OCI-LY7 (cell line): ENCODE measurements around the gene C5orf15. TPM values are rescaled to one million over a fixed set of nuclear protein-coding genes. Genes with fewer than 3 reads are reported as not detected.
A peak's percentile ranks its signal among the peaks of the same experiment; 100 is the strongest.

Experiments
- BruUV-seq: library from RNA; stranded (reverse); fragments of 400-500 nt; replicated peaks from 2 replicates; lab custom pipeline; 2021; lab: Mats Ljungman, UMichigan
- CTCF ChIA-PET: fragments of 300-600 bp; sonication (Branson Sonifier 250); formaldehyde crosslinking; loops from one replicate; lab custom pipeline; 2022; ENCODE audit warnings: antibody characterized with exemption; ENCODE audit not compliant: unreplicated experiment; lab: Charles Lee
- POLR2A ChIA-PET: fragments of 300-600 bp; sonication (Branson Sonifier 250); formaldehyde crosslinking; loops from one replicate; lab custom pipeline; 2022; ENCODE audit warnings: antibody characterized with exemption; lab: Charles Lee
- DNase-seq: peaks from one replicate; pipeline ENCODE4 v3.0.0-alpha.2; 2015; ENCODE audit warnings: low spot score
- H2AFZ ChIP-seq: fragments of 200-600 bp; sonication (generic), shearing (Covaris generic); 2 replicates; pipeline ENCODE4 v1.6.1; 2014; ENCODE audit warnings: mild to moderate bottlenecking, antibody characterized with exemption, low read length, moderate library complexity
- H3K27ac ChIP-seq: fragments of 200-600 bp; sonication (generic); 2 replicates; pipeline ENCODE4 v1.5.1; 2014; ENCODE audit warnings: mixed run types, low read depth, mild to moderate bottlenecking, moderate library complexity, low read length, inconsistent platforms; ENCODE audit not compliant: poor library complexity, severe bottlenecking
- H3K36me3 ChIP-seq: fragments of 200-600 bp; sonication (generic); 2 replicates; pipeline ENCODE4 v1.6.1; 2014; ENCODE audit warnings: mild to moderate bottlenecking, antibody characterized with exemption, low read length, moderate library complexity, mixed read lengths; ENCODE audit not compliant: insufficient read depth
- H3K4me1 ChIP-seq: fragments of 200-600 bp; sonication (generic); 2 replicates; pipeline ENCODE4 v1.5.1; 2014; ENCODE audit warnings: mild to moderate bottlenecking, low read length; ENCODE audit not compliant: insufficient read depth, poor library complexity, severe bottlenecking
- H3K4me2 ChIP-seq: fragments of 200-600 bp; sonication (generic); 2 replicates; pipeline ENCODE4 v1.6.1; 2014; ENCODE audit warnings: mild to moderate bottlenecking, low read length
- H3K4me3 ChIP-seq: fragments of 200-600 bp; sonication (generic); 2 replicates; pipeline ENCODE4 v1.5.1; 2014; ENCODE audit warnings: mild to moderate bottlenecking, low read depth, low read length; ENCODE audit not compliant: poor library complexity, severe bottlenecking
- H3K79me2 ChIP-seq: fragments of 200-600 bp; sonication (generic); 2 replicates; pipeline ENCODE4 v1.6.1; 2016; ENCODE audit warnings: low read depth, mild to moderate bottlenecking, low read length, moderate library complexity, mixed read lengths; ENCODE audit not compliant: insufficient read depth
- H3K9me2 ChIP-seq: fragments of 200-600 bp; sonication (generic); 2 replicates; pipeline ENCODE4 v1.6.1; 2016; ENCODE audit warnings: mild to moderate bottlenecking, low read length, mixed read lengths; ENCODE audit not compliant: insufficient read depth
- H3K9me3 ChIP-seq: fragments of 200-600 bp; sonication (generic); 2 replicates; pipeline ENCODE4 v1.6.1; 2014; ENCODE audit warnings: mild to moderate bottlenecking, mixed run types, low read length, mixed read lengths
- H4K20me1 ChIP-seq: fragments of 200-600 bp; sonication (generic); 2 replicates; pipeline ENCODE4 v1.6.1; 2014; ENCODE audit warnings: mild to moderate bottlenecking, antibody characterized with exemption, low read length, moderate library complexity, mixed read lengths; ENCODE audit not compliant: insufficient read depth
- CTCF ChIP-seq: fragments of 200-600 bp; sonication (generic); conservative IDR thresholded peaks from 2 replicates; pipeline ENCODE4 v1.5.1; 2014; ENCODE audit warnings: mild to moderate bottlenecking, antibody characterized with exemption, low read length, moderate library complexity, mixed read lengths
- EZH2phosphoT487 ChIP-seq: fragments of 200-600 bp; sonication (generic); IDR thresholded peaks from 2 replicates; pipeline ENCODE4 v1.6.1; 2018; ENCODE audit warnings: low read depth, borderline replicate concordance, mild to moderate bottlenecking, mixed run types, antibody characterized with exemption, low read length, moderate library complexity, mixed read lengths
- intact Hi-C: fragments of 100-400 bp; cut with micrococcal nuclease; formaldehyde crosslinking; loops from one replicate; pipeline ENCODE4 v1.10.0; 2022; ENCODE audit not compliant: unreplicated experiment
- total RNA-seq, 2 experiments: library from RNA; depleted of rRNA in 1 of 2; stranded (reverse); fragments of >200 nt in 1 of 2; shearing (Covaris generic) in 1 of 2; gene quantifications; 2 replicates each; pipeline ENCODE4 v1.2.3, GENCODE V29; 2014 to 2022

C5orf15 gene
- total RNA-seq, 2 experiments from 2014 or later: 32.2 to 46.4 TPM

- Histone ChIP-seq H3K4me1 (peaks cover 98% of the 10 kb centered on the region), H3K4me2 (peak overlapping the region; percentile 22; the same call in 1 of the 2 replicates), H3K9me3 (no peaks in the 10 kb centered on the region), H2AFZ (peak overlapping the region; percentile 87), H4K20me1 (no peaks in the 10 kb centered on the region), H3K27ac (peak overlapping the region; percentile 12), H3K79me2 (no peaks in the 10 kb centered on the region), H3K36me3 (no peaks in the 10 kb centered on the region), H3K4me3 (no peak overlapping the region), H3K9me2 (no peaks in the 10 kb centered on the region)
- DNase-seq: no peak
- ChIA-PET POLR2A (interaction anchor here (0.7 to 1.1 kb wide), 3 partner anchors 10 to 25 kb away, joined by 3 to 4 read pairs (median 3); no protein-coding TSS in a partner anchor), CTCF (no interaction called here)
- BruUV-seq: no TSS peak
- TF ChIP-seq CTCF: no peak
- TF ChIP-seq EZH2phosphoT487: no peak
- intact Hi-C loops: no loop called here
Observed at GRCh38 chr5:133927300-133928180, 40.9 kb downstream of the C5orf15 start.

GRCh38 chr5:133926489-133927299 lies 41.7 kb downstream of the C5orf15 start:
- Histone ChIP-seq H3K9me2 (no peaks in the 10 kb centered on the region), H3K9me3 (no peaks in the 10 kb centered on the region), H3K27ac (peak overlapping the region; percentile 12), H3K36me3 (no peaks in the 10 kb centered on the region), H3K79me2 (no peaks in the 10 kb centered on the region), H4K20me1 (no peaks in the 10 kb centered on the region), H3K4me2 (peak overlapping the region; percentile 22; the same call in 1 of the 2 replicates), H3K4me1 (peaks cover 98% of the 10 kb centered on the region), H3K4me3 (no peak overlapping the region), H2AFZ (peak overlapping the region; percentile 87)
- no TSS peak for BruUV-seq
- intact Hi-C loops: no loop called here
- ChIA-PET POLR2A (interaction anchor here (0.7 to 1.1 kb wide), 3 partner anchors 10 to 24 kb away, joined by 3 to 4 read pairs (median 3); no protein-coding TSS in a partner anchor), CTCF (no interaction called here)
- TF ChIP-seq CTCF (no peak), EZH2phosphoT487 (no peak)
- no peak for DNase-seq
